ENCODE data around the gene HPCA. TPM values are rescaled to one million over a fixed set of nuclear protein-coding genes. Genes with fewer than 3 reads are reported as not detected.
A peak's percentile ranks its signal among the peaks of the same experiment; 100 is the strongest.

Gene HPCA
- total and polyA plus RNA-seq, 2 of the 4 experiments (the other 2 are of a cell fraction): 0.22 TPM; not detected in 1

- POLR2A ChIA-PET (ENCODE audit: unreplicated experiment): no interaction called here
- Histone ChIP-seq H3K4me3 (ENCODE audit: insufficient read depth, low read depth, low read length) (no peak overlapping the region), H2AK5ac (ENCODE audit: low read depth, low read length) (no peak overlapping the region), H2BK15ac (ENCODE audit: low read depth, low read length) (no peak overlapping the region), H4K20me1 (ENCODE audit: insufficient read depth, low read length) (no peaks in the 10 kb centered on the region), H4K8ac (ENCODE audit: low read depth in 2 of 2, low read length in 2 of 2) (peak overlapping the region in 1 of 2 experiments; percentile 81; a peak in 2 of 4 replicates), H3K27ac (ENCODE audit: insufficient read depth, low read length) (0 out of 2 replicates have a peak overlapping the region, but pooled peaks have one; percentile 15), H2AK9ac (replicated peaks; ENCODE audit: low read depth, low read length, poor library complexity) (peak overlapping the region; percentile 5), H2AFZ (replicated peaks; ENCODE audit: low read length, poor library complexity) (no peak overlapping the region), H4K5ac (ENCODE audit: low read depth, low read length) (no peak overlapping the region), H3K79me1 (ENCODE audit: low read depth in 1 of 2, low read length in 2 of 2) (no peaks in the 10 kb centered on the region), H3K27me3 (ENCODE audit: control insufficient read depth, insufficient read depth, low read length) (peaks cover 2% of the 10 kb centered on the region; the same call in 1 of the 2 replicates), H2BK20ac (ENCODE audit: low read depth, low read length) (no peak overlapping the region), H4K91ac (ENCODE audit: insufficient read depth, low read depth, low read length) (no peak overlapping the region), H2BK5ac (ENCODE audit: low read depth, low read length, poor library complexity, severe bottlenecking) (no peak overlapping the region), H3K23ac (ENCODE audit: low read depth, low read length) (peak overlapping the region; percentile 79), H3K4ac (ENCODE audit: low read depth, low read length) (peak overlapping the region; percentile 63; the same call in 1 of the 2 replicates), H3K4me1 (ENCODE audit: control insufficient read depth, insufficient read depth, low read length) (0 out of 2 replicates have a peak, but pooled peaks cover 1% of the 10 kb centered on the region), H3K56ac (ENCODE audit: extremely low read depth, insufficient read depth, low read length) (no peak overlapping the region), H2BK120ac (ENCODE audit: low read depth, low read length) (0 out of 2 replicates have a peak overlapping the region, but pooled peaks have one; percentile 47), H3K4me2 (ENCODE audit: low read depth, low read length) (peak overlapping the region; percentile 68; the same call in 1 of the 2 replicates), H3K36me3 (ENCODE audit: control insufficient read depth, insufficient read depth, low read length) (no peaks in the 10 kb centered on the region), H3K14ac (replicated peaks; ENCODE audit: low read depth, low read length) (peak overlapping the region; percentile 86), H3K9me3 (ENCODE audit: control insufficient read depth, insufficient read depth, low read length) (no peaks in the 10 kb centered on the region), H3K18ac (ENCODE audit: low read depth, low read length) (no peak overlapping the region), H3K9me1 (ENCODE audit: insufficient read depth, low read length) (peaks cover 4% of the 10 kb centered on the region), H3K9ac (ENCODE audit: low read depth, low read length) (no peak overlapping the region)
- no TSS peak for BruUV-seq (replicated peaks)
- peak; percentile 73 for ATAC-seq (ENCODE audit: low read depth)
- dilution Hi-C loops (cut with HindIII; ENCODE audit: low sequenced_read_pairs, unreplicated experiment): no loop called here
- in situ Hi-C loops (cut with MboI; ENCODE audit: low sequenced_read_pairs): no loop called here
- no peak for TF ChIP-seq RAD21 (IDR thresholded peaks at IDR 0.05; ENCODE audit: low read length)
- peak; percentile 35; the same call in 1 of the 2 replicates for TF ChIP-seq CEBPB (IDR thresholded peaks at IDR 0.05; ENCODE audit: low read depth, low read length)
- peak; percentile 72 for DNase-seq
- CTCF ChIA-PET: interaction anchor here (1.0 to 1.4 kb wide), 3 partner anchors 13 to 166 kb away, joined by 4 to 6 read pairs (median 5); no protein-coding TSS in a partner anchor
- no CpG with 5 or more reads among the region's 11 CpGs for WGBS, 2 experiments (ENCODE audit: extremely low coverage in 2 of 2, insufficient read length in 1 of 2)
- intact Hi-C loops (cut with micrococcal nuclease): no loop called here
Observed at GRCh38 chr1:32919811-32920733, 33.8 kb downstream of the HPCA start.

Data from IMR-90 (cell line).